OCI-LY7 (cell line): ENCODE measurements around the gene SATB1. TPM values are rescaled to one million over a fixed set of nuclear protein-coding genes. Genes with fewer than 3 reads are reported as not detected.

Experiments
- BruUV-seq: library from RNA; stranded (reverse); fragments of 400-500 nt; replicated peaks from 2 replicates; lab custom pipeline; 2021; lab: Mats Ljungman, UMichigan
- CTCF ChIA-PET: fragments of 300-600 bp; sonication (Branson Sonifier 250); formaldehyde crosslinking; loops from one replicate; lab custom pipeline; 2022; ENCODE audit warnings: antibody characterized with exemption; ENCODE audit not compliant: unreplicated experiment; lab: Charles Lee
- POLR2A ChIA-PET: fragments of 300-600 bp; sonication (Branson Sonifier 250); formaldehyde crosslinking; loops from one replicate; lab custom pipeline; 2022; ENCODE audit warnings: antibody characterized with exemption; lab: Charles Lee
- DNase-seq: peaks from one replicate; pipeline ENCODE4 v3.0.0-alpha.2; 2015; ENCODE audit warnings: low spot score
- H2AFZ ChIP-seq: fragments of 200-600 bp; sonication (generic), shearing (Covaris generic); 2 replicates; pipeline ENCODE4 v1.6.1; 2014; ENCODE audit warnings: mild to moderate bottlenecking, antibody characterized with exemption, low read length, moderate library complexity
- H3K27ac ChIP-seq: fragments of 200-600 bp; sonication (generic); 2 replicates; pipeline ENCODE4 v1.5.1; 2014; ENCODE audit warnings: mixed run types, low read depth, mild to moderate bottlenecking, moderate library complexity, low read length, inconsistent platforms; ENCODE audit not compliant: poor library complexity, severe bottlenecking
- H3K36me3 ChIP-seq: fragments of 200-600 bp; sonication (generic); 2 replicates; pipeline ENCODE4 v1.6.1; 2014; ENCODE audit warnings: mild to moderate bottlenecking, antibody characterized with exemption, low read length, moderate library complexity, mixed read lengths; ENCODE audit not compliant: insufficient read depth
- H3K4me1 ChIP-seq: fragments of 200-600 bp; sonication (generic); 2 replicates; pipeline ENCODE4 v1.5.1; 2014; ENCODE audit warnings: mild to moderate bottlenecking, low read length; ENCODE audit not compliant: insufficient read depth, poor library complexity, severe bottlenecking
- H3K4me2 ChIP-seq: fragments of 200-600 bp; sonication (generic); 2 replicates; pipeline ENCODE4 v1.6.1; 2014; ENCODE audit warnings: mild to moderate bottlenecking, low read length
- H3K4me3 ChIP-seq: fragments of 200-600 bp; sonication (generic); 2 replicates; pipeline ENCODE4 v1.5.1; 2014; ENCODE audit warnings: mild to moderate bottlenecking, low read depth, low read length; ENCODE audit not compliant: poor library complexity, severe bottlenecking
- H3K79me2 ChIP-seq: fragments of 200-600 bp; sonication (generic); 2 replicates; pipeline ENCODE4 v1.6.1; 2016; ENCODE audit warnings: low read depth, mild to moderate bottlenecking, low read length, moderate library complexity, mixed read lengths; ENCODE audit not compliant: insufficient read depth
- H3K9me2 ChIP-seq: fragments of 200-600 bp; sonication (generic); 2 replicates; pipeline ENCODE4 v1.6.1; 2016; ENCODE audit warnings: mild to moderate bottlenecking, low read length, mixed read lengths; ENCODE audit not compliant: insufficient read depth
- H3K9me3 ChIP-seq: fragments of 200-600 bp; sonication (generic); 2 replicates; pipeline ENCODE4 v1.6.1; 2014; ENCODE audit warnings: mild to moderate bottlenecking, mixed run types, low read length, mixed read lengths
- H4K20me1 ChIP-seq: fragments of 200-600 bp; sonication (generic); 2 replicates; pipeline ENCODE4 v1.6.1; 2014; ENCODE audit warnings: mild to moderate bottlenecking, antibody characterized with exemption, low read length, moderate library complexity, mixed read lengths; ENCODE audit not compliant: insufficient read depth
- EZH2phosphoT487 ChIP-seq: fragments of 200-600 bp; sonication (generic); IDR thresholded peaks from 2 replicates; pipeline ENCODE4 v1.6.1; 2018; ENCODE audit warnings: low read depth, borderline replicate concordance, mild to moderate bottlenecking, mixed run types, antibody characterized with exemption, low read length, moderate library complexity, mixed read lengths
- intact Hi-C: fragments of 100-400 bp; cut with micrococcal nuclease; formaldehyde crosslinking; loops from one replicate; pipeline ENCODE4 v1.10.0; 2022; ENCODE audit not compliant: unreplicated experiment
- total RNA-seq, 2 experiments: library from RNA; depleted of rRNA in 1 of 2; stranded (reverse); fragments of >200 nt in 1 of 2; shearing (Covaris generic) in 1 of 2; gene quantifications; 2 replicates each; pipeline ENCODE4 v1.2.3, GENCODE V29; 2014 to 2022
- TF ChIP-seq, protein P1 (sequence below): fragments of 200-600 bp; sonication (generic); conservative IDR thresholded peaks from 2 replicates; pipeline ENCODE4 v1.5.1; 2014; ENCODE audit warnings: mild to moderate bottlenecking, antibody characterized with exemption, low read length, moderate library complexity, mixed read lengths

SATB1 gene
- total RNA-seq, 2 experiments from 2014 or later = 2.5 to 5.6 TPM

DNA sequence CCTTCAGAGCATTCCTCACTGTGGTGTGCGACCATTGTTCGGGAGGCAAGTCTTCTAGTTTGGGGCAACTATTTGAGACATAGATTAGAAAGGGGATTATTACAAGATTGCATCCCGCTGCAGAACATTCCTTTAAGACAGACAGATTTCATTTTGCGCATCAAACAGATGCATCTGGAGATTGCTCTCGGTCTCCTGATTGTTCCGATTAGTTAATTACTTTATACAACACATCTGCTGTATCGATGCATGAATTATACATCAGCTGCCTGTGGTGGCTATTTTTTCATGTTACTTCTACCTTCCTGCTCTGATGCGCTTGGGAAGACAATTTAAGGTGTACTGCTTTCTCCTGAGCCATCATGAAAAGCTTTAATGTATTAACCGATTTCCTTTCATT lies 10.0 kb downstream of the SATB1 start:
- no peaks in the 10 kb centered on the region for H3K79me2 ChIP-seq
- TF ChIP-seq EZH2phosphoT487 = no peak
- TF ChIP-seq, protein P1, sequence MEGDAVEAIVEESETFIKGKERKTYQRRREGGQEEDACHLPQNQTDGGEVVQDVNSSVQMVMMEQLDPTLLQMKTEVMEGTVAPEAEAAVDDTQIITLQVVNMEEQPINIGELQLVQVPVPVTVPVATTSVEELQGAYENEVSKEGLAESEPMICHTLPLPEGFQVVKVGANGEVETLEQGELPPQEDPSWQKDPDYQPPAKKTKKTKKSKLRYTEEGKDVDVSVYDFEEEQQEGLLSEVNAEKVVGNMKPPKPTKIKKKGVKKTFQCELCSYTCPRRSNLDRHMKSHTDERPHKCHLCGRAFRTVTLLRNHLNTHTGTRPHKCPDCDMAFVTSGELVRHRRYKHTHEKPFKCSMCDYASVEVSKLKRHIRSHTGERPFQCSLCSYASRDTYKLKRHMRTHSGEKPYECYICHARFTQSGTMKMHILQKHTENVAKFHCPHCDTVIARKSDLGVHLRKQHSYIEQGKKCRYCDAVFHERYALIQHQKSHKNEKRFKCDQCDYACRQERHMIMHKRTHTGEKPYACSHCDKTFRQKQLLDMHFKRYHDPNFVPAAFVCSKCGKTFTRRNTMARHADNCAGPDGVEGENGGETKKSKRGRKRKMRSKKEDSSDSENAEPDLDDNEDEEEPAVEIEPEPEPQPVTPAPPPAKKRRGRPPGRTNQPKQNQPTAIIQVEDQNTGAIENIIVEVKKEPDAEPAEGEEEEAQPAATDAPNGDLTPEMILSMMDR = no peak
- no TSS peak for BruUV-seq
- no peak for DNase-seq
- no peak overlapping the region for H3K4me2 ChIP-seq
- H2AFZ ChIP-seq = no peak overlapping the region
- H3K4me3 ChIP-seq = no peak overlapping the region
- H3K4me1 ChIP-seq = no peaks in the 10 kb centered on the region
- ChIA-PET CTCF (no interaction called here), POLR2A (interaction anchor here (0.6 kb wide), 1 partner anchor 701 kb away, joined by 4 read pairs; no protein-coding TSS in a partner anchor)
- no peaks in the 10 kb centered on the region for H3K36me3 ChIP-seq
- no peaks in the 10 kb centered on the region for H3K9me3 ChIP-seq
- H4K20me1 ChIP-seq = no peaks in the 10 kb centered on the region
- intact Hi-C loops = no loop called here
- no peaks in the 10 kb centered on the region for H3K9me2 ChIP-seq
- H3K27ac ChIP-seq = no peak overlapping the region

DNA sequence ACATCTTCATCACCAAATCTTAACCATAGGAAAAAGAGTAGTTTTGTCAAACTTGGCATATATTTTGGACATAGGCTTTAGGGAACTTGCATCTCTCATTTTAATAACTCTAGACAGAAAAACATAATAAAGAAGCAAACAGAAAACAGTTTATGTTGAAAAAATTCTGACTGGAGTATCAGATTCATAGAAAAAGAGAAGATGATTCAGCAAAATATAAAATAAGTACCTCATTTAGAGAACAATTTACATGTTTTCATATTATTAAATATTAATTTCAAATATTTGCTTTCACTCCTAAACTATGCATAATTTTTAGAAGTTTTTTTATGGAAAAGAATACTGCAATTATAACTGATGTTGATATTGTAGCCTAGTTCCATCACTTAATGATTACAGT lies 12.5 kb downstream of the SATB1 start:
- Histone ChIP-seq H3K36me3 (no peaks in the 10 kb centered on the region), H2AFZ (no peak overlapping the region), H3K79me2 (no peaks in the 10 kb centered on the region), H4K20me1 (no peaks in the 10 kb centered on the region), H3K27ac (no peak overlapping the region), H3K4me2 (no peak overlapping the region), H3K4me3 (no peak overlapping the region), H3K4me1 (no peaks in the 10 kb centered on the region), H3K9me3 (no peaks in the 10 kb centered on the region), H3K9me2 (no peaks in the 10 kb centered on the region)
- intact Hi-C loops = no loop called here
- no TSS peak for BruUV-seq
- TF ChIP-seq, protein P1 = no peak
- TF ChIP-seq EZH2phosphoT487 = no peak
- POLR2A ChIA-PET = no interaction called here
- CTCF ChIA-PET = no interaction called here
- DNase-seq = no peak

DNA sequence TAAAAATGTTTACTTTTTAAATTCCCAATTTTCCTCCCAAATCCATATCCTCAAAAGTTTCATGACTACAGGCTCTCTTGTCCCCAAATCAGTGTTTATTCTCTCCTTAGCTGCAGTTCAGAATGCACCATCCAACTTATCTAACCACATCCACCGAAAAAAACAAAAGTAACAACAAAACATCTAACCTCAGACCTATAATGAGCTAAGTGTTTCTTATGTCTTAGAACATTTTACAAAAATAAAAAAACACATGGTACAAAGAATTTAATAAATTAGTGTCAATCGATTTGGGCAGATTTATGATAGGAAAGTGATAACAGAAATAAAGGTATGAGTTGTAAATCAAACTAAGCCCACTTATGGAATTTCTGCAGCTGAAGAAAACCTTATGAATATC lies 13.6 kb downstream of the SATB1 start:
- no peaks in the 10 kb centered on the region for H3K4me1 ChIP-seq
- no TSS peak for BruUV-seq
- no peak overlapping the region for H2AFZ ChIP-seq
- intact Hi-C loops = no loop called here
- DNase-seq = no peak
- H3K4me3 ChIP-seq = no peak overlapping the region
- no peaks in the 10 kb centered on the region for H3K79me2 ChIP-seq
- TF ChIP-seq EZH2phosphoT487 = no peak
- TF ChIP-seq, protein P1 = no peak
- no peaks in the 10 kb centered on the region for H3K36me3 ChIP-seq
- no peaks in the 10 kb centered on the region for H3K9me2 ChIP-seq
- no peak overlapping the region for H3K4me2 ChIP-seq
- H3K9me3 ChIP-seq = no peaks in the 10 kb centered on the region
- ChIA-PET CTCF (no interaction called here), POLR2A (interaction anchor here (0.6 to 1.2 kb wide), 3 partner anchors 9 to 735 kb away, joined by 3 read pairs; no protein-coding TSS in a partner anchor)
- no peaks in the 10 kb centered on the region for H4K20me1 ChIP-seq
- H3K27ac ChIP-seq = no peak overlapping the region
